Measurements from ENCODE around the gene PTPA. TPM values are rescaled to one million over a fixed set of nuclear protein-coding genes. Genes with fewer than 3 reads are reported as not detected.

The PTPA gene
- total and polyA plus RNA-seq, 2 donors (not counting 1 experiment from before 2014, with no cell fraction given): 35.0 to 73.9 TPM

DNA sequence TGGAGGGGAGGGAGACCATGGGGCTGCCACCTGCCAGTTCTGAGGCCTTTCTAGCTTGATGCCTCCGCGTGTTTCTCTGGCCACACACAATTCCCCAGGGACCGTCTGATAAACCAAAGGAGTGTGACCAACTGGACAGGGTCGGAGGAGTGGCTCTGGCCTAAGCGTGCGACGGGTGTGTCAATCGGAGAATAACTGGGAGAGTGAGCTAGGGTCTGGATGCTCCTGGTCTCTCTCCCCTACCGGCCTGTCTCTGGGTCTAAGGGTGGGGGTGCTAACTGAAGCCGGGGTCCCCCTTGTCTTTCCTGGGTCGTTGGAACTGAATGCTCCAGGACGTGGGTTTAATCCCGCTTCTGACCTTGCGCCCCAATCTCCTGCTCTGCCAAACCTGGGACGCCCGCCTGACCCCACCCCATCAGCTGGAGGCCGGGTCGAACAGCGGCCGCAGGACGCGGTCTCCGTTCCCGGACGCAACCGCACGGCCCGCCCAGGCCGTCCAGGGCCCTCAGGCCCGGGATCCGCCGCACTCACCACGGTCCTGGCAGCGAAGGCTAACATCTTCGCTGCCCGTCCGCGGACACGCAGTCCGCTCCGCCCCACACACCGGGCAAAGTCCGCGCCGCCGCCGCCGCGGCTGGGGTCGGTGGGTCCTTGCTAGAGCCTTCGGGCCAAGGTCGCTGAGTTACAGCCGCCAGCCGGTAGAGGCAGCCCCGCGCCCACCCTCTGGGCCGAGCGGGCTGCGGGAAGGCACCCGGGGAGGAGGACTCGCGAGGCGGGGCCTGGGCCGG, 1.1 kb upstream of the PTPA start:
- Histone ChIP-seq H3K4me2 (replicated peaks; ENCODE audit: low read depth, low read length, poor library complexity, severe bottlenecking) (peak overlapping the region; percentile 100), H3K4me1 (ENCODE audit: control insufficient read depth in 2 of 2, insufficient read depth in 2 of 2, low read length in 2 of 2) (peaks cover 12 to 19% of the 10 kb centered on the region in 2 donors), H3K27me3 (replicated peaks in 1 of 4; ENCODE audit: control extremely low read depth in 1 of 4, control insufficient read depth in 3 of 4, insufficient read depth in 4 of 4, low read length in 3 of 4) (no peaks in the 10 kb centered on the region), H4K20me1 (ENCODE audit: control insufficient read depth, insufficient read depth, low read length, poor library complexity, severe bottlenecking) (no peaks in the 10 kb centered on the region), H3K9me3 (ENCODE audit: control extremely low read depth in 1 of 3, control insufficient read depth in 2 of 3, insufficient read depth in 1 of 3, low read length in 2 of 3) (no peaks in the 10 kb centered on the region), H3K36me3 (replicated peaks in 1 of 2; ENCODE audit: control extremely low read depth in 1 of 2, control insufficient read depth in 1 of 2, extremely low read depth in 1 of 2, insufficient read depth in 2 of 2, low read length in 1 of 2) (no peaks in the 10 kb centered on the region), H2AFZ (ENCODE audit: insufficient read depth, low read depth, low read length, poor library complexity, severe bottlenecking) (peak overlapping the region; percentile 100), H3K4me3 (ENCODE audit: control extremely low read depth in 1 of 5, extremely low read depth in 1 of 5, insufficient read depth in 1 of 5, low read depth in 2 of 5, low read length in 4 of 5) (peak overlapping the region; percentile 26 to 97 (median 93)), H3K27ac (ENCODE audit: low read length in 2 of 2) (peak overlapping the region in 1 of 2 donors; percentile 64), H3K9ac (ENCODE audit: low read length) (peak overlapping the region; percentile 86), H3K79me2 (ENCODE audit: control insufficient read depth, insufficient read depth, low read length) (peaks cover 37% of the 10 kb centered on the region)
- TF ChIP-seq, protein P1, sequence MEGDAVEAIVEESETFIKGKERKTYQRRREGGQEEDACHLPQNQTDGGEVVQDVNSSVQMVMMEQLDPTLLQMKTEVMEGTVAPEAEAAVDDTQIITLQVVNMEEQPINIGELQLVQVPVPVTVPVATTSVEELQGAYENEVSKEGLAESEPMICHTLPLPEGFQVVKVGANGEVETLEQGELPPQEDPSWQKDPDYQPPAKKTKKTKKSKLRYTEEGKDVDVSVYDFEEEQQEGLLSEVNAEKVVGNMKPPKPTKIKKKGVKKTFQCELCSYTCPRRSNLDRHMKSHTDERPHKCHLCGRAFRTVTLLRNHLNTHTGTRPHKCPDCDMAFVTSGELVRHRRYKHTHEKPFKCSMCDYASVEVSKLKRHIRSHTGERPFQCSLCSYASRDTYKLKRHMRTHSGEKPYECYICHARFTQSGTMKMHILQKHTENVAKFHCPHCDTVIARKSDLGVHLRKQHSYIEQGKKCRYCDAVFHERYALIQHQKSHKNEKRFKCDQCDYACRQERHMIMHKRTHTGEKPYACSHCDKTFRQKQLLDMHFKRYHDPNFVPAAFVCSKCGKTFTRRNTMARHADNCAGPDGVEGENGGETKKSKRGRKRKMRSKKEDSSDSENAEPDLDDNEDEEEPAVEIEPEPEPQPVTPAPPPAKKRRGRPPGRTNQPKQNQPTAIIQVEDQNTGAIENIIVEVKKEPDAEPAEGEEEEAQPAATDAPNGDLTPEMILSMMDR (IDR thresholded peaks at IDR 0.05): no peak
- no peak for TF ChIP-seq EZH2 (IDR thresholded peaks at IDR 0.05; ENCODE audit: borderline replicate concordance, insufficient read depth, low read depth, low read length, poor library complexity, severe bottlenecking)
- ChIA-PET POLR2A (interaction anchor here (0.6 to 1.0 kb wide), 4 partner anchors 30 to 779 kb away, joined by 3 to 7 read pairs (median 4); no protein-coding TSS in a partner anchor), CTCF (interaction anchor here (1.0 to 4.4 kb wide), 3 partner anchors 22 to 33 kb away, joined by 3 to 18 read pairs (median 11); no protein-coding TSS in a partner anchor)
- WGBS (ENCODE audit: insufficient coverage): 8% methylated on average over 64 of the region's 64 CpGs
- Mint-ChIP-seq H3K9me3 (ENCODE audit: insufficient read depth) (no peaks in the 10 kb centered on the region), H3K4me1 (peaks cover 23% of the 10 kb centered on the region), H3K27ac (peak overlapping the region; percentile 46), H3K4me3 (peak overlapping the region; percentile 96), H3K27me3 (no peaks in the 10 kb centered on the region)
- intact Hi-C loops (cut with micrococcal nuclease): loop anchor here (1.0 to 10.0 kb wide), 8 partner anchors 29 to 945 kb away; partner anchors contain the start of genes ASB6, DOLPP1, GPR107 and IER5L
- DNase-seq: no peak
- no peak for ATAC-seq (ENCODE audit: low read depth)
